Measurements from ENCODE around the gene ABCC4.

Gene ABCC4

DNA sequence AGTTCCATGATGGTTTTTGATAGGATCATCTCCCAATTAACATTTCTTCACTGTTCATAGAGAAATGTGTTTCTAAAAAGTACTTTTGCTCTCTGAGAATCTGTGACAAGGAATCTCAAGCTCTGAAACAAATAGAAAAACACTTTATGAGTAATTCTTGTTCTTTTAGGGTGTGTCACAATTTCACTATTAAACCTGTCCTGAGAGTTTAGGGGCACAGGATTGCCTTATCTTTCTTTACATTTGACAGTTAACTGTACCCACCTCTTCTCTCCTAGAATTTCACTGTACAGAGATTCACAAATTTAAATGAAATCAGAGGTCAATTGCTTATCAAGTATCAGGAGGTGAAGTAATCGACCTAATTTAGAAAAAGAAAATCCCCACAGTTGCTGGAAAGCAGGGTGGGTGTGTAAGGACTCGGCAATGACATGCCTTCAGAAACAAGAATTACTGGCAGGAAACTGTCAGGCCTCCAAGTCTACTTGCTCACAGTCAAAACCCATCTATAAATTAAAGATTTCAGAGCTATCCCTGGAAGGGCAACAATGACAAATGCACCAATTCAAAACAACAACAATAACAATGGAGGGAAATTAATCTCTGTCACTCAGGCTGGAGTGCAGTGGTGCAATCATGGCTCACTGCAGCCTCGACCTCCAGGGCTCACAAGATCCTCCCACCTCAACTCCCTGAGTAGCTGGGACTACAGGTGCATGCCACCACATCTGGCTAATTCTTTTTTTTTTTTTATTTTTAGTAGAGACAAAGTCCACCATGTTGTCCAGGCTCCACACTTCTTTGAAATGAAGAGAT, 250.2 kb downstream of the ABCC4 start:
- no peak for DNase-seq (ENCODE audit: low spot score)

DNA sequence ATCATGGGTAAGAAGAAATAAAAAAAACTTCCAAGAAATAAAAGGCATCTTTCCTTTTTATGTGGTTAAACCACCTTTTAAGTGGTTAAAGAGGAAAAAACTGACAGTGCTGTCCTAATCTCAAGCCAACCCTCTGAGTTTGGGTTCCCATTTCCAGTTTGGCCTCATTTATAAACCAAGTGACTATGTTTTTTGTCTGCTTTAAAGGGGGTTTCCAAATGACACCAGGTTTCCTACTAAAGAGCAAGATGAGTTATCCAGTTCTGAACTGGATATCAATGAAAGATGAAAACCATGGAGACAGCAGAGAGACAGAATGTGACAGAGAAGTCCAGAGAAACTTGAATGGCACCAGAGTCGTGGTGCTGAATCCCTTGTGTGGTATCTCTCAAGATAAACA, 251.5 kb downstream of the ABCC4 start:
- DNase-seq (ENCODE audit: low spot score) = no peak

DNA sequence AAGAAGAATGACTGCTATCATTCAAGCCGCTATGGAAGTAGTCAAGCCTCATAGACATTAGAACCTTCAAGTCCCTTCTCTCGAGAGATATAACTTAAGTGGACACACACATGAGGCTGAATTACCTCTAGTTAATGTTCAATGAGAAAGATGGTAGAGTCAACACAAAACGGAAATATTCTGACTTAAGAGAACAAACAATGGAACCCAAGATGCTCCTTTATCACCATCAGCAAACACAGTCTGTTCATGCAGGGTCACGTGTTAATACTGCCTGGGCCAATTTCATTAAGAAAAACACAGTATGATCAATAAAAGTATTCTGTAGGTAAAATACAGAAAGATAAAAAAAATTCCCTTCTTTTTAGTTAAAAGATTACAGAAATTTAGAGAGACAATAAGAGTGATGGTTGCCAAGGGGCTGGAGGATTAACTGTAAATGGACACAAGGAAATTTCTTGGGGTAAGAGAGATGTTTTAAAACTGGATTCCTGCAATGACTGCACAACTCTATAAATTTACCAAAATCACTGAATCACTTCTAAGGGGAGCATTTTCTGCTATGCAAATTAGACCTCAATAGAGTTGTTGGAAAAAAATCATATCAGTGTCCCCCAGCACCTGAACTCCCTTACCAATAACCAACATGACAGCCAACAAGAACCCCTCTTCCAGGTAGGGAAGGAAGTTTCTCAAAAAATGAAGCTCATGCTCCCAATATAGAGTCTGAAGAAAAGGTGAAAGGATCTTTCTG, 256.6 kb downstream of the ABCC4 start:
- DNase-seq (ENCODE audit: low spot score) = no peak

DNA sequence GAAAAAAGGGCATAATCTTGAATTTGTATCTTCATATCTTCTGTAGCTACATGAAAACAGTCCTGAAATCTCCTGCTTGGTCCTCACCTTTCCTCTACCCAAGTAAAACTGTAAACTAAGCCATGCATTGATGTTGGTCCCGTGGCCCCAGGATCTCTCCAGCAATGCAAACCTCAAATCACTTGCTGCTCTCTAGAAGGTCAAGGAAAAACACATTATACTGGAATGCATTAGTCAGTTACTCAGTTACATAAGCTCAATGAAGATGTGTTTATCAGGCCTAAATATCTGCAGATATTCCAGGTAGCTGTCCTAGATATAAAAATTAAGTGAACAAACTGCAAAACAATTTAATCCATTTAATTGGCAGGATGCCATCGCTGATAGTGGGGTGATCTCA, 261.8 kb downstream of the ABCC4 start:
- DNase-seq (ENCODE audit: low spot score) = no peak

DNA sequence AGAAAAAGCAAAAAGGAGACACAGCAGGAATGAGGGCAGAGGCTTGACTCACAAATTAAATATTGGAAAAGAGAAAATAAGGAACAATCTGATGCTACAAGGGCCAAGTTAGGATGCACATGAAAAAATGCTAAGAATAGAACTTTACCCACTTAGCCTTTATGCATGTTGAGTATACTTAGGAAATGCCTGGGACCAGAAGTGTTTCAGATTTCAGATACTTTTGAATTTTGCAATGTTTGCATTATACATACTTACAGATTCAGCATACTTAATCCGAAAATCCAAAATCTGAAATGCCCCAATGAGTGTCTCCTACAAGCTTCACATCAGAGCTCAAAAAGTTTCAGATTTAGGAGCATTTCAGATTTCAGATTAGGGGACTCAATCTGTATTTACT, 262.3 kb downstream of the ABCC4 start:
- DNase-seq (ENCODE audit: low spot score) = no peak

DNA sequence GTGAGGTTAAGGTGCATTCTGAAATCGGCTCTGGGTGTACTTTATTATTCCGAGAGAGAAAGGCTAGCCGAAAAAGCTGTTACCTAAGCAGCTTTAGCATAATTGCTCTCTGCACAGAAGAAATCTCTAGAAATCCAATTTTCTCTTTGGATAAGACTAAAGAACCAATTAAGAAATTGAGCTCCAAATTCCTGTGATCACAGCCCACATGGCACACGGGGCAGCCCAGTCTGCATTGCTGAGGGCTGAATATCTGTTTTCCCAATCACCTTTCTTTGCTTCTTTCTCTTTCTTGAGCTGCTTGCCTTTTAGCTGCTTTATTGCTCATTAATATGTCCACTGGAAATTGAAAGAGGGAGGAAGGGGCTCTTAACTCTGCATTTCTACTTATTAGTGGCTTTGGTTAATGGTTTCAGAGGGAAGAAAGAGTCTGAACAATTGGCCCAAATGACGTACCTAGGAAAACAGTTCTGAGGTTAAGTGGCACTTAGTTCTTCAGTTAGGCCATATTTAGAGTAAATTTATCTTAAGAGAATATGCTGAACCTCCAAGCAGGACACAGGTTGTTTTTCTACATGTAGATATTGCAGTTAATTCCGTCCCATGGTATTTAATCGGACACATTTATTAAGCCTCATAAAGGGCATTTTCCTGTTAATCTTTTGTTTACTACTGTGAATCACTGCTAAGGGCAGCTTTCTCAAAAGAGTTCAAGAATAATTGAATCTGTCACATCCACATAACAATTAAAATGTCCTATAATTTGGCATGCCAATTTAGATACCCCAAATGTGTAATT, 265.7 kb downstream of the ABCC4 start:
- no peak for DNase-seq (ENCODE audit: low spot score)

DNA sequence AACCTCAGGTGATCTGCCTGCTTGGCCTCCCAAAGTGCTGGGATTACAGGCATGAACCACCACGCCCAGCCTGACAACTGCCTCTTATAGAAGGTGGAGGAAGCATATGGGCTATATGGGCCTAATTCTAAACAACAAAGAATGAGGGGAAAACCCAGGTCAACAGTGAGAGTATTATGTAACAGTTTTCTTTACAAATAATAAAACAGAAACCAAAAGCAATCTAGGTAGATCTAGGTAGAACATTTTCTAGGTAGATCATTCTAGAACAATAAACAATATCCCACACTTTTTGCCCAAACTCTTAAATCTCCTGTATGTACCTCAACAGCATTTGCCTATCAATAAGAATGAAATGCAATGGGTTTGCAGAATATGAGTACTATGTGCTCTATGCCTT, 267.4 kb downstream of the ABCC4 start:
- DNase-seq (ENCODE audit: low spot score) = no peak

DNA sequence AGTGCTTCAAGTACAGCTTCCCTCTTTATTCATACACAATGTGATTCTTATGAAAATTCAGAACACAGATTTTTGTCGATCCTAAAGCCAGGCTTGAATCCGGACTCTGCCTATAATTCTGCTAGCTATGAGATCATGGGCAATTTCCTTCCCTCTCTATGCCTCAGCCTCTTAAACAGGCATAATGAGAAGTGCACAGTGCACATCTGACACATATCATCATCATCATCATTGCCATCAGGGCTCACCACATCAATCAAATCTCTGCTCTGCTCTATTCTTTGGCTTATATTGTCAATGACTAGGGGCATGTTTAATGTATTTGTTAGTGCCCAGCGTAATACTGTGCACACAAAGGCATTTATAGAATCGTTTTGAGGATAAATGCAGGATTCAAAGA, 269.1 kb downstream of the ABCC4 start:
- DNase-seq (ENCODE audit: low spot score) = no peak

DNA sequence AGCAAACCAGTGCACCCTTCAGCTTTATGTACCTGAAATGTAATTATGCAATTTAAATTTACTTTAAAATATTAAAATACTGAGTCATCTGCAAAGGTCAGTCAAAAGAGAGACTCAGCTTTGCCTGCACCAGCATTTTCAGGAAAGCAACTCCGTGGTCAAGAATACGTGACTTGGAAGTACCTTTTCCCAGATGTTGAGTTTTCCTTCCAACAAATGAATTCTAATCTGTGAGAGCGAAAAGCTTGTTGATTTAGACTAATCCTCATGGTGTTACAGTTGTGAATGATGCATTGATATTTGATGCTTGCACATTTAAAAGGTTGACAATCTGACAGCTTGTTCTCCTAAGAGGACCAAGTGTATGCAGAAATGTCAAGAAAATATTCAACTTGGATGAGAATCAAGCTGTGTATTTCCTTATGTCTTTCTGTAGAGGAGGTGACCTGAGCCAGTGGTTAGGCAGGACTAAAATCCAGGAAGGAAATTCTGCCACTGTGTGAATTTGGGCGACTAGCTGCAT, 270.4 kb downstream of the ABCC4 start:
- DNase-seq (ENCODE audit: low spot score) = no peak

DNA sequence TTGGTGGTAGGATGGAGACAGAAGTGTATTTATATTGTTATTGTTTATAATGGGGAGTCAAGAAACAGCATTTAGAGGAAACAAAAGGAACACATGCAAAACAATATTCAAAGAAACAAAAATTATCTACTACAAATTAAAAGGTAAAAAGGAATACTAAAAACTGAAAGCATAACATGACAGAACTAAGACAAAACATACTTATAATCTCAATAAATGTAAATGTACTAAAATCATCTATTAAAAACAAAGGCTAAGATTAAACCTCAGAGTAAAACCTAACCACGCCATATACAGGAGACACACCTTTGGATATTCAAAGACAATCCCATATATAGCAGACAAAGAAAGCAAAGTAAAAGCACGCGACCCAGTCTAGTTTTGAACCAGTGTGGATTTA, 273.6 kb downstream of the ABCC4 start:
- DNase-seq (ENCODE audit: low spot score) = no peak

DNA sequence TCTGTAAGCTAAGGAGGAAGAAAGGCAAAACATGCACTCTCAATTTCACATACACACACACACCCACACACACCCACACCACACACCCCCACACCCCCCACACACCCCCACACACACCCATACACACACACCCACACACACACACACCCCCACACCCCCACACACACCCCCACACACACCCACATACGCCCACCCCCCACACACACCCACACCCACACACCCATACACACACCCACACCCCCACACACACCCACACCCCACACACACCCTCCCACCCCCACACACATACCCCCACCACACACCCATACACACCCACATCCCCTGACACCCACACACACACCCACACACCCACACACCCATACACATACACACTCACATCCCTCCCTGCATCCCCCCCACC, 276.1 kb downstream of the ABCC4 start:
- DNase-seq (ENCODE audit: low spot score) = no peak

DNA sequence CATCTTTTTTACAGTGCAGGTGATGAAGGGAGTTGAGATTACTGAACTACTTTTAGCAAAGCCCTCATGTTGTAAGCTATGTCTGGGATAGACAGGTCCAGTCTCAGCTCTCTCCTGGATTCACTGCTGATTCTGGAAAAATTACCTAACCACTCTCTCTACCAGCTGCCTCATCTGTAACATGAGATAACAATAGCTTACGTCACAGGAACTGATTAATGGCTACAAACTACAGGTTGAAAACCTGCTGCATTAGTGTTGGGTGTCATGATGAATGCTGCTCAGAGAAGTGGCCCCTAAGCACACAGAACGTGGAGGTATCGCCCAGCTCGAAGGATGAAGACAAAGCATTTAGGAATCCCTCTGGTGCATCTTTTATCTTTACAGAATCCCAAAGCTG, 277.8 kb downstream of the ABCC4 start:
- DNase-seq (ENCODE audit: low spot score) = no peak

DNA sequence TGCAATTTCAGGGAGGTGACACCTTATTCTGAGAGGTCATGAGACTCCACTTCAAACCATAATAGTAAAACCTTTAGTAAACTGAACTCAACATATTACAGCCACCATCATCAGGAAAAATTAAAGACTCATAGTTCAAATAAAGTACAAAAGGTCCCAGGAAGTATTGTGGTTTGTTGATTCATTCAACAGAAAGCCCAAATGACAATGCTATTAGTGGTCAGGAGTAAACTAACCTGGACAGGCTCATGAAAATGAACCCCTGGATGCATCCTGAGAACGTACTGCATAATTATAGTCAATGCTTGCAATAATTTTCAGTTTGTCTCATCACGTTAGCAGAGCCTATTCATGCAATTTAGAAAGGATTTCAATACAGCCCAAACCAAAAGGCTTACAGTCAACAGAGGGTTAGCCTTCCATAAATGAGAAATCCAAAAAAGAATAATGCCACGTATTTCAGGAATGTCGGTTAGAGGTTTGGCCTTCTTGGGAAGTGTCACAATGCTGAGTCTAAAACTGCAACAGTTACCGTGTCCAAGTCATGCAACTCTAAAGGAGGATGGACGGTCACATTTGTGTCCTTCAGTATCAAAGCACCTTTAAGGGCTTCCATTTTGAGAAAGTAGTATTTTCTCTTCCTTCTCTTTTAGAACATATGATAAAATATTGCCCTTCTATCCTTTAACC, 280.8 kb downstream of the ABCC4 start:
- DNase-seq (ENCODE audit: low spot score) = no peak

DNA sequence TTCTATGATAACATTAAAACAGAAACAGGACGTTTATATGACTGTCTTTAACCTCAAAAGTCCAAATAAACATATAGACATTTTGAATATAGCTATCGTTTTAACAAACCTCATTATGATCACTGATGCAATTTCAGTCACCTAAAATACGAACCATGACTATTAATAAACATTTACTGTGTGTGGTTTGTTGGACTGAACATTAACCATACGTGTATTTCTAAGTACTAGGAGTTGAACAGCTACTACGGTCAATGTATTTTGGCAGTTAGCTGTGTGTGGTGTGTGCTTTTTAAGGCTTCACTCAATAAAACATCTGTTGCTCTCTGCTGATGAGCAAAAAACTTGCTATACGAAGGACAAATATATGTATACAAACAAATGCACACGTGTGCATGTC, 281.4 kb downstream of the ABCC4 start:
- DNase-seq (ENCODE audit: low spot score) = no peak

DNA sequence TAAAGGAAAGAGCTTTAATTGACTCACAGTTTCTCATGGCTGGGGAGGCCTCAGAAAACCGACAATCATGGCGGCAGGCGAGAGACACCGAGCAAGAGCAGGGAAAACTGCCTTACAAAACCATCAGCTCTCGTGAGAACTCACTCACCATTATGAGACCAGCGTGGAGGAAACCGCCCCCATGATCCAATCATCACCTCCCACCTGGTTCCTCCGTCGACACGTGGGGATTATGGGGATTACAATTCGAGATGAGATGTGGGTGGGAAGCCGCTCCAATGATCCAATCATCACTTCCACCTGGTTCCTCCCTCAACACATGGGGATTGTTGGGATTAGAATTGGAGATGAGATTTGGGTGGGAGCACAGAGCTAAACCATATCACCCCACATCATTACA, 293.9 kb downstream of the ABCC4 start:
- no peak for DNase-seq (ENCODE audit: low spot score)

DNA sequence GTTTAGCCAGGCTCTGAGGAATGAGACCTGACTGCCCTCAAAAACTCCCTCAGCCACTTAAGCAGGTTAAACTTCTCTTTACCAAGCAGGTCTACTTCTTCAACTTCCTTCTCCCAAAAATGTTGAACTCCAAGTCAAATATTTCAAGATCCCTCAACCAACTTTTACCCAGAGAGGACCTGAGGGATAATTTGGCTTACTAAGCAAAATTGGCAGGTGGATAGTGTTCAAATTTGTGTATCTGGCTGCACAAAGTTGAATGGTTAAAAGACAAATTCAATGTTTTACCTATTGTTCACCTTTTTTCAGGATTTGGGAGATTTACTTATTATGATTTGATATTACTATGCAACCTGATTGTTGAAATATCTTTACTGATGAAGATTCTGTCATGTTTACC, 296.0 kb downstream of the ABCC4 start:
- no peak for DNase-seq (ENCODE audit: low spot score)

DNA sequence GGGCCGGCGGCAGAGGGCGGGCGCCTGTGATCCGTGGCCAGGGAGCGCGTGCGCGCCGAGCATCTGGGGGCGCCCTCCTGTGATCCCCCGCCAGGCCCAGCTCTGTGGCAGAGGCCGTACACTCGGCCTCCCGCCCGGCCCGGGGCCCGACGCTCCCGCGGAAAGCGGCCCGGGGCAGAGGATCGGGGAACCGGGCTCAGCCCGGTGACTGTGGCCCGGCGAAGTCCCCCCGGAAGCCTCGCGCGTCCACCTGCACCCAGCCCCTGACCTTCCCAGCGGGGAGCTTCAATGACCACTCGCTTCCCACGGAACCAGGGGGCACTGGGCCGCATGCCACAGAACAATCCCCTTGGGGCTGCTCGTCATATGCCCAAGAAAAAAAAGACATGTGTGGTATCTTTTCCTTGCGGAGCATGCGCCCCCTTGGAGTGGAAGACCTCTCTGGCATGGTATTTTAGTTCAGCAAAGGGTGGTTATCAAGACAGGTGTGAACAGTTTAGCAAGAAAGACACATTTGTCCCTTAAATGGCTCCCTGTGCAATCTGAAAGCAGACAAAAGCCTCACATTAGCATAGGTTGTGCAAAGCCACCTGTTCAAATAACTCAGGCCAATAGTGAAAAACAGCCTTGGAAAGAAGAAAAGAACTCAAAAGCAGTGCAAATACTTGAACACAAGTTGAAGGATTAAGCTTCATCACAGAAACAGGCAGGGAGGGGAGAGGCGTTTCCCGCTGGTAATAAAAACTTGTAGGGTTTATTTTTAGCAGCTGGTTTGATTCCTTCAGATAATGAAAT, 298.0 kb downstream of the ABCC4 start:
- DNase-seq (ENCODE audit: low spot score) = no peak

DNA sequence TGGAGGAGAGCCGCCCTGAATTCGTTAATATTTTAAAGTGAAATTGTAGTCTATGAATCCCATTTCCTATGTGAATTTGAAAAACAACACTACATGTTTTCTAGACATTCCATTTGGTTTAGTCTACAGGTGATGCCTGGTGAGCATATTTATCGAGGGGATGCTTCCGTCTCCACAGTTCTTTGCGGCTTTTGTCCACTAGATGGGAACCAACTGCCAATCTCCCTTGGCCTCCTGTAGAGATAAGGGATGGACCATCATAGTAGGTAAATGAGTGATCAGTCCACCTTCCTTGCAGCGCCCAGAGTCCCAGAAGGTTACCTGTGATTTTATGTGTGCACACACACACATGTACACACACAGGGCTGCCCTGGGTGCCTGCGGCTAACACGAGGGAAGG, 299.1 kb downstream of the ABCC4 start:
- DNase-seq (ENCODE audit: low spot score) = no peak

DNA sequence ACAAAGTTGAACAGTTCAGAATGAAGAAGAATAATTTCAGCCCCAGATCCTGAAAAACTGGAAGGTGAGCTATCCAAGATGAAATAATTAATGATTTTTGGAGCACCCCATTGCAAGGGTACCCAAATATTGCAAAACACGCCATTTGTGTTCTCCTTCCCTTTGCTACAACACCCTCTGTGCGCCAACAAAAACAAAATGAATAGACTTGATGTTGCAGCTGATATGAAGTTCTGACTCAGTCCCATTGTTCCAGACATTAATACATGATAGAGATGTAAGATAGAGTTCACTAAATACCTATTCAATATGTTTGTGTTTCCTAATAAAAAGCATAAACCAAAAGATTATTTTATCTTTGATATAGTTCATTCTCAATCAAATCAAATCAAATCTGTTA, 301.4 kb downstream of the ABCC4 start:
- DNase-seq (ENCODE audit: low spot score) = no peak

DNA sequence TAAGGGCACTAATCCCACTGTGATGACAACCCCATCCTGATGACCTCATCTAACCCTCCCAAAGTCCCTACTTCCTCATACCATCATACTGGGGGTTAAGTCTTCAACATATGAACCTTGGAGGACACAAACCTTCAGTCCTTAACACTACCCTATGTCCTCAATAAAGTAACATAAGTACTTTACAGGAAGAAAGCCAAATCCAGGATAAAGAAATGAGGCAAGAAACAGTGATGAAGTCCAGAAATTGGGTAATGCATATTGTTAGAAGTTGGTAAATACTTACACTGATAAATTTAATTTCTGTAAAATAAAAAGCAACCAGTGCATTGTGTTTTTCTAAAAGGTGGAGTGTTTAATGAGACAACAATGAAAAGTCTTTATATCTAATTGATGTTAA, 304.1 kb downstream of the ABCC4 start:
- no peak for DNase-seq (ENCODE audit: low spot score)

DNA sequence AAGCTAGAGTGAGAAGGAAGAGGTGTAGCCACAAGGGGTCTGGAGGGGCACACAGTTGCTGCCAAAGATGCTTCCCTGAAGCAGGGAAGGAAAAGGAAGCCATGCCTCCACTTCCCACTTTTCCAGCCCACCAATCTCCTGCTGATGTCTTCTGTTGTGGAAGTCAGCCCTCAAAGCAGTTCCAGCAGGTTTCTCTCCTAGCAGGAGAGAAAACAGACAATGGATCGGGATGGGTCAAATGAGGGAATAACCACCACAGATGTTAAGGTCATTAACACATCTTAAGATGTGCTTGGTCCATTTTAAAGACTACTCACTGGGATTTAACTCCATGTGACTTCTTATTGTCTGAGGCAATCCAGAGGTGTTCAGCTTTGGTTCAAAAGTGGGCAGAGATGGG, 304.8 kb downstream of the ABCC4 start:
- DNase-seq (ENCODE audit: low spot score) = no peak
